Upper lobe of left lung (tissue), 4 donors: ENCODE measurements around the gene ACTMAP.

Source experiments
- POLR2A ChIP-seq, 4 donors: fragments of 450-650 bp; IDR thresholded peaks; one replicate each; pipeline ENCODE4 v1.5.1; 2016 to 2017; ENCODE audit warnings: antibody characterized with exemption in 4 of 4, mild to moderate bottlenecking in 2 of 4
- POLR2AphosphoS5 ChIP-seq, 2 donors: sonication (generic); formaldehyde crosslinking; IDR thresholded peaks; one replicate each; pipeline ENCODE4 v1.5.1; 2017; ENCODE audit warnings: antibody characterized with exemption in 2 of 2

- TF ChIP-seq POLR2AphosphoS5 (IDR thresholded peaks at IDR 0.05) (no peak), POLR2A (IDR thresholded peaks at IDR 0.05) (no peak)
Observed at GRCh38 chr19:40754611-40755247, 4.5 kb upstream of the ACTMAP start.
